GM21526 (cell line): Measurements from ENCODE around the gene ST13.
"Not testable (repeated sequence)": the region's sequence is repeated elsewhere in the genome, so short reads cannot be mapped to it uniquely, and the experiment has no call there.

Experiments
- ATAC-seq: cut with Tn5 transposase; IDR thresholded peaks from one replicate; pipeline ENCODE4 v1.9.1; 2021; ENCODE audit warnings: moderate library complexity; ENCODE audit not compliant: unreplicated experiment, low FRiP score

The ST13 gene

GRCh38 chr22:40856513-40857308 is at the start of gene ST13, which contains the start of gene XPNPEP3:
ST13 (minus strand) TSS chr22:40856639; CDS start chr22:40856540, 99 bp downstream.
XPNPEP3 (plus strand) TSS chr22:40857148; CDS start chr22:40857182, 34 bp downstream.
- ATAC-seq: peak; percentile 75

- ATAC-seq: no peak
Measured at GRCh38 chr22:40904101-40904500, 47.7 kb upstream of the ST13 start.

GRCh38 chr22:40898850-40899357 is 42.5 kb upstream of the ST13 start:
- no peak for ATAC-seq

GRCh38 chr22:40894417-40894816 is 38.0 kb upstream of the ST13 start:
- no peak for ATAC-seq

GRCh38 chr22:40890881-40891280 is 34.4 kb upstream of the ST13 start:
- no peak for ATAC-seq

- ATAC-seq: no peak
Measured at GRCh38 chr22:40889116-40889515, 32.7 kb upstream of the ST13 start.

GRCh38 chr22:40878922-40879321 is 22.5 kb upstream of the ST13 start:
- no peak for ATAC-seq

- ATAC-seq: no peak
Measured at GRCh38 chr22:40877488-40877887, 21.0 kb upstream of the ST13 start.

GRCh38 chr22:40876907-40877306 is 20.5 kb upstream of the ST13 start:
- ATAC-seq: no peak

- no peak for ATAC-seq
Measured at GRCh38 chr22:40875111-40875510, 18.7 kb upstream of the ST13 start.

GRCh38 chr22:40874016-40874415 is 17.6 kb upstream of the ST13 start:
- no peak for ATAC-seq

GRCh38 chr22:40868379-40868778 is 11.9 kb upstream of the ST13 start:
- ATAC-seq: not testable (repeated sequence)

- ATAC-seq: no peak
Measured at GRCh38 chr22:40867109-40867508, 10.7 kb upstream of the ST13 start.

- ATAC-seq: no peak
Measured at GRCh38 chr22:40862537-40862936, 6.1 kb upstream of the ST13 start.

- ATAC-seq: no peak
Measured at GRCh38 chr22:40862013-40862412, 5.6 kb upstream of the ST13 start, which contains the start of gene DNAJB7. DNAJB7 (minus strand) TSS chr22:40862113; CDS start chr22:40861994, 119 bp downstream.

GRCh38 chr22:40857309-40857855 is 943 bp upstream of the ST13 start:
- no peak for ATAC-seq

GRCh38 chr22:40855979-40856512 is 393 bp downstream of the ST13 start:
- peak; percentile 22 for ATAC-seq

- ATAC-seq: no peak
Measured at GRCh38 chr22:40855071-40855978, 1.1 kb downstream of the ST13 start.

GRCh38 chr22:40853961-40854360 is 2.5 kb downstream of the ST13 start:
- no peak for ATAC-seq

- no peak for ATAC-seq
Measured at GRCh38 chr22:40853333-40853732, 3.1 kb downstream of the ST13 start.
